Neuron (in vitro differentiated cells): ENCODE data around the gene ATG16L2.

Source experiments
- H2AFZ ChIP-seq: one replicate; pipeline ENCODE4 v1.6.1; 2013; ENCODE audit warnings: low read depth, mild to moderate bottlenecking, inconsistent platforms, low read length, moderate library complexity
- H3K27me3 ChIP-seq: one replicate; pipeline ENCODE4 v1.6.1; 2013; ENCODE audit warnings: low read length; ENCODE audit not compliant: insufficient read depth
- H3K36me3 ChIP-seq: one replicate; pipeline ENCODE4 v1.6.1; 2013; ENCODE audit warnings: low read length; ENCODE audit not compliant: insufficient read depth
- H3K4me1 ChIP-seq: one replicate; pipeline ENCODE4 v1.6.1; 2013; ENCODE audit warnings: low read length; ENCODE audit not compliant: insufficient read depth
- H3K4me3 ChIP-seq: 2 replicates; pipeline ENCODE4 v1.5.1; 2013; ENCODE audit warnings: mild to moderate bottlenecking, low read length, moderate library complexity
- H3K9me3 ChIP-seq: one replicate; pipeline ENCODE4 v1.6.1; 2013; ENCODE audit warnings: low read length

The ATG16L2 gene

GRCh38 chr11:72814286-72815109, at the start of gene ATG16L2:
Gene ATG16L2, plus strand, starts transcription at chr11:72814411. Its CDS starts 35 bp downstream, at chr11:72814446.
- no peaks in the 10 kb centered on the region for H3K27me3 ChIP-seq
- H2AFZ ChIP-seq = peak within 1 kb of the TSS; percentile 94
- H3K4me3 ChIP-seq = peak within 1 kb of the TSS; percentile 84
- H3K4me1 ChIP-seq = peaks cover 19% of the 10 kb centered on the region
- no peaks in the 10 kb centered on the region for H3K9me3 ChIP-seq
- no peaks in the 10 kb centered on the region for H3K36me3 ChIP-seq

- Histone ChIP-seq H2AFZ (no peak overlapping the region), H3K9me3 (no peaks in the 10 kb centered on the region), H3K27me3 (no peaks in the 10 kb centered on the region), H3K36me3 (no peaks in the 10 kb centered on the region), H3K4me3 (no peak overlapping the region), H3K4me1 (no peaks in the 10 kb centered on the region)
Measured at GRCh38 chr11:72764503-72764902, 49.7 kb upstream of the ATG16L2 start.

- no peaks in the 10 kb centered on the region for H3K4me1 ChIP-seq
- H2AFZ ChIP-seq = no peak overlapping the region
- no peaks in the 10 kb centered on the region for H3K27me3 ChIP-seq
- H3K4me3 ChIP-seq = no peak overlapping the region
- H3K9me3 ChIP-seq = no peaks in the 10 kb centered on the region
- H3K36me3 ChIP-seq = no peaks in the 10 kb centered on the region
Measured at GRCh38 chr11:72766152-72766902, 47.9 kb upstream of the ATG16L2 start.

GRCh38 chr11:72767203-72768062, 46.8 kb upstream of the ATG16L2 start:
- Histone ChIP-seq H3K4me1 (no peaks in the 10 kb centered on the region), H3K36me3 (no peaks in the 10 kb centered on the region), H3K27me3 (no peaks in the 10 kb centered on the region), H3K9me3 (no peaks in the 10 kb centered on the region), H2AFZ (no peak overlapping the region), H3K4me3 (no peak overlapping the region)

- Histone ChIP-seq H3K27me3 (no peaks in the 10 kb centered on the region), H3K36me3 (no peaks in the 10 kb centered on the region), H3K4me1 (peaks cover 10% of the 10 kb centered on the region), H3K4me3 (no peak overlapping the region), H3K9me3 (no peaks in the 10 kb centered on the region), H2AFZ (no peak overlapping the region)
Measured at GRCh38 chr11:72768581-72768980, 45.6 kb upstream of the ATG16L2 start.

GRCh38 chr11:72769680-72770079, 44.5 kb upstream of the ATG16L2 start:
- Histone ChIP-seq H2AFZ (no peak overlapping the region), H3K36me3 (no peaks in the 10 kb centered on the region), H3K27me3 (no peaks in the 10 kb centered on the region), H3K4me3 (no peak overlapping the region), H3K4me1 (peaks cover 15% of the 10 kb centered on the region), H3K9me3 (no peaks in the 10 kb centered on the region)

GRCh38 chr11:72770799-72771198, 43.4 kb upstream of the ATG16L2 start:
- Histone ChIP-seq H3K27me3 (no peaks in the 10 kb centered on the region), H3K36me3 (no peaks in the 10 kb centered on the region), H3K9me3 (no peaks in the 10 kb centered on the region), H2AFZ (no peak overlapping the region), H3K4me3 (no peak overlapping the region), H3K4me1 (peaks cover 17% of the 10 kb centered on the region)

- Histone ChIP-seq H3K4me1 (peaks cover 17% of the 10 kb centered on the region), H3K27me3 (no peaks in the 10 kb centered on the region), H2AFZ (no peak overlapping the region), H3K4me3 (no peak overlapping the region), H3K36me3 (no peaks in the 10 kb centered on the region), H3K9me3 (no peaks in the 10 kb centered on the region)
Measured at GRCh38 chr11:72771507-72771906, 42.7 kb upstream of the ATG16L2 start.

GRCh38 chr11:72772059-72772458, 42.2 kb upstream of the ATG16L2 start:
- no peak overlapping the region for H3K4me3 ChIP-seq
- H2AFZ ChIP-seq = no peak overlapping the region
- peaks cover 17% of the 10 kb centered on the region for H3K4me1 ChIP-seq

GRCh38 chr11:72773291-72773690, 40.9 kb upstream of the ATG16L2 start:
- H2AFZ ChIP-seq = no peak overlapping the region
- no peaks in the 10 kb centered on the region for H3K36me3 ChIP-seq
- no peaks in the 10 kb centered on the region for H3K9me3 ChIP-seq
- no peak overlapping the region for H3K4me3 ChIP-seq
- H3K4me1 ChIP-seq = peaks cover 19% of the 10 kb centered on the region
- no peaks in the 10 kb centered on the region for H3K27me3 ChIP-seq

More at GRCh38 chr11:72772059-72772458, 42.2 kb upstream of the ATG16L2 start:
- Histone ChIP-seq H3K27me3 (no peaks in the 10 kb centered on the region), H3K36me3 (no peaks in the 10 kb centered on the region), H3K9me3 (no peaks in the 10 kb centered on the region)

GRCh38 chr11:72773696-72774095, 40.5 kb upstream of the ATG16L2 start:
- no peaks in the 10 kb centered on the region for H3K36me3 ChIP-seq
- H3K4me1 ChIP-seq = peaks cover 19% of the 10 kb centered on the region
- no peak overlapping the region for H2AFZ ChIP-seq
- no peaks in the 10 kb centered on the region for H3K9me3 ChIP-seq
- H3K4me3 ChIP-seq = no peak overlapping the region
- H3K27me3 ChIP-seq = no peaks in the 10 kb centered on the region

GRCh38 chr11:72774499-72774898, 39.7 kb upstream of the ATG16L2 start:
- Histone ChIP-seq H3K4me1 (peaks cover 19% of the 10 kb centered on the region), H3K9me3 (no peaks in the 10 kb centered on the region), H3K27me3 (no peaks in the 10 kb centered on the region), H3K36me3 (no peaks in the 10 kb centered on the region), H2AFZ (no peak overlapping the region), H3K4me3 (no peak overlapping the region)
